GM12878 (cell line): ENCODE measurements around the gene MLIP. TPM values are rescaled to one million over a fixed set of nuclear protein-coding genes. Genes with fewer than 3 reads are reported as not detected.
A peak's percentile ranks its signal among the peaks of the same experiment; 100 is the strongest.

Experiments
- ATAC-seq: fragments of 200-7000 bp; cut with Tn5 transposase; 3 replicates; pipeline ENCODE4 v1.9.1; 2020; ENCODE audit warnings: mild to moderate bottlenecking, moderate library complexity
- BruUV-seq: library from RNA; stranded (reverse); fragments of 400-500 nt; replicated peaks from 2 replicates; lab custom pipeline; 2021; lab: Mats Ljungman, UMichigan
- CTCF ChIA-PET: fragments of 300-600 bp; sonication (Branson Sonifier 250); formaldehyde crosslinking; extraction: SDS; loops from one replicate; lab custom pipeline; 2021; ENCODE audit warnings: inconsistent platforms; lab: Yijun Ruan, JAX
- POLR2A ChIA-PET: fragments of 350-600 bp; formaldehyde crosslinking; extraction: SDS; loops from one replicate; lab custom pipeline; 2021; ENCODE audit warnings: inconsistent platforms; lab: Charles Lee
- RAD21 ChIA-PET: fragments of 300-600 bp; sonication (Branson Sonifier 250); formaldehyde crosslinking; loops from one replicate; lab custom pipeline; 2023; ENCODE audit warnings: antibody characterized with exemption; ENCODE audit not compliant: unreplicated experiment; lab: Charles Lee
- SMC1A ChIA-PET: fragments of 300-600 bp; sonication (Branson Sonifier 250); formaldehyde crosslinking; loops from one replicate; lab custom pipeline; 2023; ENCODE audit not compliant: unreplicated experiment, uncharacterized antibody; lab: Charles Lee
- DNase-seq: peaks from one replicate; pipeline ENCODE4 v3.0.0-alpha.2; 2011; ENCODE audit warnings: low read depth, low spot score
- FAIRE-seq: peaks from 3 replicates; lab custom pipeline; 2011; peaks lifted over from hg19 to GRCh38; lab: Jason Lieb, UNC
- H2AFZ ChIP-seq: 2 replicates; pipeline ENCODE4 v1.6.0; 2011; ENCODE audit warnings: low read depth, low read length, control low read depth; ENCODE audit not compliant: control insufficient read depth
- H3K27ac ChIP-seq: 2 replicates; pipeline ENCODE4 v1.5.1; 2011; ENCODE audit warnings: control low read depth; ENCODE audit not compliant: control insufficient read depth, insufficient read depth
- H3K27me3 ChIP-seq, 2 experiments: replicated peaks in 1 of 2; 2 replicates each; pipeline versions ENCODE4 v1.6.0 to v1.6.1; 2011; ENCODE audit warnings: low read length in 1 of 2; ENCODE audit not compliant: control insufficient read depth in 2 of 2, insufficient read depth in 2 of 2
- H3K36me3 ChIP-seq, 2 experiments: 2 replicates each; pipeline ENCODE4 v1.5.1; 2011; ENCODE audit warnings: low read length in 1 of 2; ENCODE audit not compliant: control insufficient read depth in 2 of 2, insufficient read depth in 2 of 2
- H3K4me1 ChIP-seq: 2 replicates; pipeline ENCODE4 v1.6.1; 2011; ENCODE audit warnings: mild to moderate bottlenecking, low read length, moderate library complexity, mixed read lengths; ENCODE audit not compliant: control insufficient read depth, insufficient read depth
- H3K4me2 ChIP-seq: 2 replicates; pipeline ENCODE4 v1.6.0; 2011; ENCODE audit warnings: control low read depth; ENCODE audit not compliant: control insufficient read depth, insufficient read depth
- H3K4me3 ChIP-seq: fragments of 200-600 bp; sonication (generic); 2 replicates; pipeline ENCODE4 v1.5.1; 2016
- H3K79me2 ChIP-seq: 2 replicates; pipeline ENCODE4 v1.6.0; 2011; ENCODE audit warnings: low read length; ENCODE audit not compliant: control insufficient read depth, insufficient read depth
- H3K9ac ChIP-seq: 2 replicates; pipeline ENCODE4 v1.8.0; 2011; ENCODE audit warnings: low read length, control low read depth, mixed read lengths; ENCODE audit not compliant: control insufficient read depth, insufficient read depth
- H3K9me3 ChIP-seq: replicated peaks from 3 replicates; pipeline ENCODE4 v1.5.1; 2011; ENCODE audit warnings: mild to moderate bottlenecking, low read length; ENCODE audit not compliant: control insufficient read depth, insufficient read depth
- H4K20me1 ChIP-seq: 2 replicates; pipeline ENCODE4 v1.6.0; 2011; ENCODE audit not compliant: control insufficient read depth, insufficient read depth
- BCL11A ChIP-seq: IDR thresholded peaks from 2 replicates; pipeline ENCODE4 v1.6.1; 2011; ENCODE audit warnings: low read depth, low read length
- CEBPB ChIP-seq, 2 experiments: fragments of 150-350 bp in 1 of 2; IDR thresholded peaks; 2 replicates each; pipeline ENCODE4 v1.6.1; 2012 to 2014; ENCODE audit warnings: low read depth in 2 of 2, low read length in 2 of 2, borderline replicate concordance in 1 of 2, inconsistent platforms in 1 of 2
- MLLT1 ChIP-seq: fragments of 450-650 bp; IDR thresholded peaks from 2 replicates; pipeline ENCODE4 v1.6.1; 2016; ENCODE audit warnings: mild to moderate bottlenecking
- NFXL1 ChIP-seq: fragments of 450-650 bp; IDR thresholded peaks from 2 replicates; pipeline ENCODE4 v1.6.1; 2017; ENCODE audit warnings: antibody characterized with exemption, mild to moderate bottlenecking, borderline replicate concordance
- RCOR1 ChIP-seq: conservative IDR thresholded peaks from 2 replicates; pipeline ENCODE4 v1.6.1; 2012; ENCODE audit warnings: low read depth, low read length, improper control_type of control experiment
- SMAD1 ChIP-seq: fragments of 450-650 bp; IDR thresholded peaks from 2 replicates; pipeline ENCODE4 v1.6.1; 2018; ENCODE audit warnings: mild to moderate bottlenecking, low read depth; ENCODE audit not compliant: partially characterized antibody
- SRF ChIP-seq, 2 experiments: IDR thresholded peaks; 2 replicates each; pipeline ENCODE4 v1.6.1; 2011; ENCODE audit warnings: low read depth in 2 of 2, low read length in 2 of 2, mild to moderate bottlenecking in 1 of 2, moderate library complexity in 1 of 2
- STAT1 ChIP-seq: fragments of 450-650 bp; conservative IDR thresholded peaks from 2 replicates; pipeline ENCODE4 v1.6.1; 2014; ENCODE audit warnings: antibody characterized with exemption, mild to moderate bottlenecking
- YBX1 ChIP-seq: fragments of 450-650 bp; IDR thresholded peaks from 2 replicates; pipeline ENCODE4 v1.6.1; 2016; ENCODE audit warnings: antibody characterized with exemption
- ZBTB40 ChIP-seq: fragments of 450-650 bp; IDR thresholded peaks from 2 replicates; pipeline ENCODE4 v1.6.1; 2016; ENCODE audit warnings: mild to moderate bottlenecking, moderate library complexity, borderline replicate concordance
- WGBS: methylation state at CpG from one replicate; pipeline ENCODE4 v1.1.6; 2016; ENCODE audit warnings: low lambda C conversion rate; ENCODE audit not compliant: insufficient replicate concordance, insufficient coverage; ENCODE audit errors: missing lambda C conversion rate; 5-methylcytosine and 5-hydroxymethylcytosine counted together
- in situ Hi-C: fragments of 300-500 bp; cut with MboI; formaldehyde crosslinking; loops from 9 replicates; pipeline ENCODE4 v1.14.3; 2018; ENCODE audit warnings: mixed read lengths
- intact Hi-C: fragments of 100-400 bp; cut with micrococcal nuclease; formaldehyde crosslinking; loops from one replicate; pipeline ENCODE4 v1.14.2; 2022; ENCODE audit not compliant: unreplicated experiment
- polyA plus RNA-seq, 11 experiments: library from polyadenylated mRNA; depleted of rRNA in 4 of 11; unstranded in 6 of 11; stranded (reverse) in 5 of 11; fragments of >200 nt; fragmentation: Nextera tagmentation in 4 of 11; fragmentation: Illumina TruSeq in 1 of 11; extraction: Ambion mirVana in 4 of 11; extraction: Trizol in 1 of 11; gene quantifications; 1 replicate in 1 of 11; 2 replicates in 10 of 11; pipeline versions ENCODE4 v1.2.1 to v1.2.3, GENCODE V29; 2011 to 2016; ENCODE audit warnings: inconsistent platforms in 2 of 11, missing spikeins in 2 of 11, low read depth in 1 of 11
- total RNA-seq, 4 experiments: library from RNA; depleted of rRNA in 3 of 4; stranded (reverse); fragments of >200 nt in 3 of 4; fragmentation: Illumina TruSeq in 1 of 4; extraction: Trizol in 1 of 4; gene quantifications; 2 replicates each; pipeline versions ENCODE4 v1.2.1 to v1.2.3, GENCODE V29; 2013 to 2021

Gene MLIP
- total and polyA plus RNA-seq, 10 of the 15 experiments (the other 5 are each of a cell fraction or from before 2014, with no cell fraction given): not detected

- CTCF ChIA-PET: interaction anchor here (0.8 to 1.8 kb wide), 4 partner anchors 12 to 40 kb away, joined by 3 read pairs; no protein-coding TSS in a partner anchor
- POLR2A ChIA-PET: no interaction called here
- H3K27ac ChIP-seq: no peak overlapping the region
- no peak overlapping the region for H2AFZ ChIP-seq
- no peak overlapping the region for H3K9ac ChIP-seq
- intact Hi-C loops: no loop called here
- 15% methylated on average over 3 of the region's 3 CpGs for WGBS
- H4K20me1 ChIP-seq: no peaks in the 10 kb centered on the region
- no peaks in the 10 kb centered on the region for H3K4me1 ChIP-seq
- SMC1A ChIA-PET: interaction anchor here (0.9 to 2.0 kb wide), 2 partner anchors 12 to 111 kb away, joined by 3 to 7 read pairs; no protein-coding TSS in a partner anchor
- no peaks in the 10 kb centered on the region for H3K79me2 ChIP-seq
- H3K4me3 ChIP-seq: no peak overlapping the region
- peak; percentile 81 for ATAC-seq
- FAIRE-seq: no peak
- RAD21 ChIA-PET: no interaction called here
- in situ Hi-C loops: no loop called here
- no peaks in the 10 kb centered on the region for H3K9me3 ChIP-seq
- no peak overlapping the region for H3K4me2 ChIP-seq
- TF ChIP-seq RCOR1 (no peak), SRF (IDR thresholded peaks at IDR 0.05; ENCODE audit: low read depth in 2 of 2, low read length in 2 of 2) (no peak), CEBPB (IDR thresholded peaks at IDR 0.05; ENCODE audit: borderline replicate concordance in 1 of 2, low read depth in 2 of 2, low read length in 2 of 2) (no peak), YBX1 (no peak)
- no TSS peak for BruUV-seq
- no peaks in the 10 kb centered on the region for H3K27me3 ChIP-seq
- no peaks in the 10 kb centered on the region for H3K36me3 ChIP-seq
- DNase-seq: no peak
Observed at GRCh38 chr6:54284161-54284860, 173.1 kb downstream of the MLIP start.

GRCh38 chr6:54285595-54285994 is 174.4 kb downstream of the MLIP start:
- DNase-seq: no peak
- ChIA-PET POLR2A (interaction anchor here (0.7 kb wide), 1 partner anchor 1117 kb away, joined by 6 read pairs; no protein-coding TSS in a partner anchor), CTCF (interaction anchor here (0.5 to 1.8 kb wide), 5 partner anchors 11 to 367 kb away, joined by 3 read pairs; no protein-coding TSS in a partner anchor), RAD21 (no interaction called here), SMC1A (interaction anchor here (0.9 to 2.0 kb wide), 3 partner anchors 13 to 110 kb away, joined by 3 to 7 read pairs (median 3); no protein-coding TSS in a partner anchor)
- no peak for FAIRE-seq
- ATAC-seq: peak; percentile 20; the same call in 1 of the 3 replicates
- H3K9me3 ChIP-seq: no peaks in the 10 kb centered on the region
- no peak overlapping the region for H3K27ac ChIP-seq
- no peaks in the 10 kb centered on the region for H3K4me1 ChIP-seq
- no peaks in the 10 kb centered on the region for H3K79me2 ChIP-seq
- no peaks in the 10 kb centered on the region for H4K20me1 ChIP-seq
- no peak overlapping the region for H2AFZ ChIP-seq
- intact Hi-C loops: no loop called here
- H3K36me3 ChIP-seq: no peaks in the 10 kb centered on the region
- in situ Hi-C loops: no loop called here
- 39% methylated on average over 3 of the region's 3 CpGs for WGBS
- no TSS peak for BruUV-seq
- no peak overlapping the region for H3K4me3 ChIP-seq
- H3K4me2 ChIP-seq: no peak overlapping the region
- no peaks in the 10 kb centered on the region for H3K27me3 ChIP-seq
- H3K9ac ChIP-seq: no peak overlapping the region
- TF ChIP-seq SMAD1 (no peak), STAT1 (no peak), BCL11A (no peak), ZBTB40 (no peak), NFXL1 (no peak), MLLT1 (no peak)
